Cerebellar cortex (tissue), 1 donor: Measurements from ENCODE around the gene PRR5L.

ENCODE experiments used
- DNase-seq: peaks from one replicate; pipeline ENCODE4 v3.0.0-alpha.2; 2015; ENCODE audit warnings: low spot score

PRR5L gene, protein sequence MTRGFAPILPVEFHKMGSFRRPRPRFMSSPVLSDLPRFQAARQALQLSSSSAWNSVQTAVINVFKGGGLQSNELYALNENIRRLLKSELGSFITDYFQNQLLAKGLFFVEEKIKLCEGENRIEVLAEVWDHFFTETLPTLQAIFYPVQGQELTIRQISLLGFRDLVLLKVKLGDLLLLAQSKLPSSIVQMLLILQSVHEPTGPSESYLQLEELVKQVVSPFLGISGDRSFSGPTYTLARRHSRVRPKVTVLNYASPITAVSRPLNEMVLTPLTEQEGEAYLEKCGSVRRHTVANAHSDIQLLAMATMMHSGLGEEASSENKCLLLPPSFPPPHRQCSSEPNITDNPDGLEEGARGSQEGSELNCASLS

DNA sequence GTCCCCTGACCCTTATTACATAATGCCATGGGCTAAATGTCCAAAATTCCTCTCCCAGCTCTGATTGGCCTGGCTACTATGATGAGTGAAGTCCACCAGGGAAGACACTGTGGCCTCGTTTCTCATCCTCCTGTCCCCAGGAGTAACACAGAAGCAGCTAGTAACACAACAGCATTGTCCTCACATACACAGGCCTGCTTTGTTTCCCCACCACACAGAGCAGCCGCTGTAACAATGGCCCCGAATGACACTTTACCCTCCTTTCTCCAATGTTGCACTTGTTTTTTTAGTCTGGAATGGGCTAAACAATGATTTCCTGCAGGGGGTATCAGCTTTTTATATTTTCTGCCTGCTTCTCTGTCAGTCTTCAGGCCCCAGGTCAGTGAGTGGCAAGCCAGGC, at the start of gene PRR5L:
TSS of gene PRR5L (plus strand) at position 363 of the 400 bp plus-strand sequence. CDS start 104,834 bp downstream, outside the sequence.
- DNase-seq = no peak

DNA sequence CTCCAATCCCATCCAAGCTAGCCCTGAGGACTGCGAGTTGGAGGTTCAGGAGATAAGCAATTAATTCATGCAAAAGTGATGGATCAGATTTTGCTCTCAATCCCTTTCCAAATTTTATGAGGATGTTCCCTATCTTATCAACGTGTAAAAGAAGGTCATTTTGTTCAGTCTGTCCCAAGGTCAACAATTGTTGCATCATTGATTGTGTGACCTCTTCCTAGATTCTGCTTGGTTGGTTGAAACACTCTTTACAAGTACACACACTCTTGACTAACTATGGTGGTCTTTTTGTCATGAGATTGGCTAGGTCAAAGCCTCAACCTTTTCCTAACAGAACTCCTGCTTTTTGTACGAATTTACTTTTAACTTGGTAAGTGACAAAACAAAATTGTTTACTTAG, 48.6 kb upstream of the PRR5L start:
- DNase-seq = no peak

DNA sequence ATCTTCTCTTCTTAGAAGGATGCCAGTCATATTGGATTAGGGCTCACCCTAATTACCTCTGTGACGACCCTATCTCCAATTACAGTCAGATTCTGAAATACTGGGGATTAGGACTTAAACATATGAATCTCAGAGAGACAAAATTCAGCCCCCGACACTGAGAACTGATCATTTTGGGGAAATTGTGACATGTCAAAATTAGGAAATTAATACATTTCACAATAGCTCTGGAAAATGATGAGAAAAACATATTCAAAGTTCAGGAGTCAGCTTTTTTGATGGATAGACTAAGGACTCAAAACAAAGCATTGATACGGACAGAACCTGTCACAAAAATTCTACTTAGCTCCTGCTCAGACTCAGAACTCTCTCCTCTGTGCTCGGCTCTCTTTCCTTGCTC, 47.7 kb upstream of the PRR5L start:
- DNase-seq = no peak

DNA sequence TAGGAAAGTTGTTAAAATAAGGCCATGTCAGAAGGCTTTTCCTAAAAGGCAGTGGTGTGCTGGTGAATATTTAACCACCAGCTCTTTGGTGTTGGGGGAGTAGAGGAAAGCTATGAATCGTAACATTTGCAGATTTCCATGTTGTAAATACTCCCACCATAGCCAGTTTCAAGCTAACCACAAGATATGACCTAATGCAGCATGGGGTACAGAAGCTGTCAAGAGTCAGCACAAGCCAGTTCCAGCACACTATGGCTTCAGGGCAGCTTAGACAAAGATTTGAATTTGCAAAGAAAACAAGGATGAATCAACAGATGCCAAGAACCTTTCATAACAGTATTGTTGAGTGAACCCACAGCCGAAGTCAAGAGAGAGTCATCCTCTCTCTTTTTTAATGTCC, 46.8 kb upstream of the PRR5L start:
- DNase-seq = no peak

DNA sequence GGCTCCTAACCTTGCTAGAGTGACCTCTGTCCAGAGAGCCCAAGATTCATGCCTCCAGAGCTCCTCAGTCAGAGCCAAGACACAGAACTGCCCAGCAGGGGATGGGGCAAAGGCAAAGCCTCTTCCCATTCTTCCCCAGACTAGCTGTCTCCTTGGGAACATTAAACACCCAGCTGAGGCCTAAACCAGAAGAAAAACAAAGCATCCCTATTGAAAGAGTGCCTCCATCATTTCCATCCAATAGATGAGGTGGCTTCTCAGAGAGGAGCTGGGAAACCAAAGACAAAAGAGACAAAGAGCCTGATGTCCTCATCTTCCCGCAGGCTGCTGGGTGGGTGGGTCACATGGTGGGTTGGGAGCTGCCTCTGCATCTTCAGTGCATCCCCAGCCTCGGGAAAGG, 44.3 kb upstream of the PRR5L start:
- DNase-seq = no peak

DNA sequence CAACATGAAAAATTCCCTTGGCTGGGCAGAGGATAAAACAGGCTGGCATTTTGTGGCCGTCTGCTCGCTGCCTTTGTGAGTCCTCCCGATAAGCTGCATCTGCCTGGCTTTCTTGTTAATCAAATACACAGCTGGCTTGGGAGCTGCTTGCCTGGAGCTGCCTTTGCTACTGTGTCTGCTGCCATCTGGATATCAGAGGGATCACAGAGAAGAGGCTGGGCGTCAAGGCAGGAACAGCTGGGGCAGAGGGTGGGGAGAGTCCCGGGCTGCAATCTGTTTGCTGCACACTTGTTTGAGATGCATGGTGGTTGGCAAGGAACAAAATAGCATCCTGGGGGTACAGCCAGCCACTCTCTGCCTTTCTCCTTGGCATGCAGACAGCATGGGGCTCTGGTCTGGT, 42.9 kb upstream of the PRR5L start:
- no peak for DNase-seq

DNA sequence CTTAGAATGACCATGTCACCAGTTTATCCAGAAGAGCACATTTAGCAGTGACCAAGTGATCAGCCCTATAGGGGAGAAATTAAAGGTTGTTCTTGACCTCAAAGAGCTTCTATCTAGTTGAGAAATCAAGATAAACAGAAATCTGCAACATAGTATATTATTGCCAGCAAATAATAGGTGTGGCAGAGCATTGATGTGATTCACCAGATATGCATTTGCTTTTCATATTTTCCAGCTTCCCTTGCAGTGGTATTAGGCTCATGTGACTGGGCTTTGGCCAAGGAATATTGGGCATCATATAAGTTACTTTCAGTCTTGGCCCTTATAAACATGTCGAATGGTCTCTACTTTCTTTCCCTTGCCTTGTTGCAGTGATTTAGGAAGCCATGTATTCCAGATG, 41.4 kb upstream of the PRR5L start:
- DNase-seq = no peak

DNA sequence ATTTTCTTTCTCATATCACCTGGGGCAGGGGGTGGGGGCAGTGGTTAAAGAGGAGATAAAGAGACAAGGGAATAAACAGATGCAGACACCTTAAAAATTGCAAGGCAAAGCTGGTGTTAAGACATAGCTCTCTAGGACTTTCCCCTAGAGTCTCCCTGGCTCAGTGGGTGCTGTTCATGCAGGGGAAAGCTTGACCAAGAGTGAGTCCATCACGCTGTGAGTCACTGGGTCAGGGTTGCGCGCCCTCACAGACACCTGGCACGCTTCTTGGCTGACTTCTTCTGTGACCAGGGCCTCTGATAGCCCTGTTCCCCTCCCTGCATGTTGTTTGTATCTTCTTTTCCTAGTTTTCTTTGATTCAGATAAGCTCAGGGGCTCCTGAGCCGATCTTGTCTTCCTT, 38.7 kb upstream of the PRR5L start:
- DNase-seq = no peak

DNA sequence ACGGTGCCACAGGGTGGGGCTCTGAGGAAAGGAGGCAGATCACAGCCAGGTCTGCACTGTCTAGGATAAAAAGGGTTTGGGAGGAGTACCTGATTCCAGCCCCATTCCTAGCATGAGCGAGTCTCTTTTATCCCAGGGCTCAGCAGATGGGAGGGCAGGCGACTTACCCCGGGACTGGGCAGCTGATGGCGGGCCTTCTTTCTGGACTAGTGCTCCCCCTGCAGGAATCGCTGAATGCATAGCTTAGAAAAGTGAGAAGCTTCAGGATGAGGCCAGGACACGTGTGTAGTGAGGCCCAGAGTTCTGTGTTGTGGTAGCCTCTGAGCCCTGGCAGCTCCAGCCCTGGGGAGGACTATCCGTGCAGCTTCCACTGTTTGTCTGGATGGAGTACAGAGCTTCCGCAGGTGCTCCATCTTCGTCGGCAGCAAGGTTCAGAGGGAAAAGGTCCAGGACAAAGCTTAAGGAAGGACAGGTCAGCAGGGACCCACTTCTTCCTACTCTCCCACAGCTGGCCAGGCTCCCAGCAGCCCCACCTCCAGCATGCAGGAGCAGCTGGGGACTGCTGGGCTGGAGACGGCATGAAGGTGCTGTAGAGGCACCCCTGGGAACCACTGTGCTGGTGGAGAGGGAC, 37.2 kb upstream of the PRR5L start:
- peak; percentile 75 for DNase-seq

DNA sequence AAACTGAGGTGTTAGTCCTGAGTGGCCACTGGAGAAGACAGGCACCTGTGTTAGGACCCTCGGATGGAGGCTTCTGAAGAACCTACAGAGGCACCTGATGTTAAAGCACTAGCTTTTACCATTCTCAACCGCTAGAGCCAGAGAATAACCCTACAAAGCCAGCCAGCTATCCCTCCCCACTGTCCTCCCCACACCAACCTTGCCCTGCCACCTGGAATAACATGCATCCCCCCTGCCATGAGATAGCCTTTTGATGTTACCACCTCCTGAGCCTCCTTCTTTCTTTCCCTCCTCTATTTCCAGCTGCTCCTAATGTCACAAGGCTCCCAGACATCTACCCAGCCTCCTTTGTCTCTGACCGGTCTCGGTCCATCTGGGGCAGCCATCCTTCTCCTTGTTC, 35.0 kb upstream of the PRR5L start:
- DNase-seq = no peak

DNA sequence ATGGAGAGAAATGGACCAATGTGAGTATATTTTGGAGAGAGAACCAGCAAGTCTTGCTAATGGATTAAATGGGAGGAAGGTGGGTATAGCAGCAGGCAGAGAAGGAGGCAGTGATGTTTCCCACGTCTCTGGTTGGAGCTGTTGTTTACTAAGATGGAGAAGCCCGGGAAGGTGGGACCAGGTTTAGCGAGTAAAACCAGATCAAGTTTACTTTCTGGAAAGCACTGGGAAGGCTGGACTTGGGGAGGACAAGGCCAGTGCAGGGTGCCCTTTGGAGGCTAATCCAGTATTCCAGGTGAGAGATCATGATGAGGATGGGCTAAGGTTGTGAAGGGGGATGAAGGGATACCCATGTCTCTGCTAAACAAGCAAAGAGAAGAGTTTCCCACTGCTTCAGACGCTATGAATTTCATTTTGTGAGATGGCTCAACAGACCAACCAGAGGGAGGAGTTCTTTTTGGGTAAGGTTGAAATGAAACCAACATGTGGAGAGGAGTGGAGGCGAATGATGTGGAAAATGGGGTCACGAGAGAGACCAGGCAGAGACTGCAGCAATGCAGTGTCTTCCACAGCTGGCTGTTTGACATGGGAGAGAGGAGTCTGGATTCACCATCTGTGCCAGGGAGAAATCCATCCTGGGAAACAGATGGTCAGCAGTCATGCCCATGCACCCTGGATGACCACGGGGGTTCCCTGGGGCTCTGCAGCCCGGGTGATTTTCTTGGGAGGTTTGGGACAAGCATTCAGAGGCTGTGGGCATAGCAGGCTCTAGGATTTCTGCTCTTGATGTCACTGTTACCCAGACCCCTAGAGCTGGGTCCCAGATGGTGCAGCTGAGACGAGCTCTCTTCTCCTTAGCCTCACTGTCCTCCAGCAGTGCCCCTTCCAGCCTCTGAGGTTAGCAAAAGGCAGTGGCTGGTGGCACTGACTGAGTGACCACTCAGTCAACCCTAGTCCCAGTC, 31.8 kb upstream of the PRR5L start:
- no peak for DNase-seq

DNA sequence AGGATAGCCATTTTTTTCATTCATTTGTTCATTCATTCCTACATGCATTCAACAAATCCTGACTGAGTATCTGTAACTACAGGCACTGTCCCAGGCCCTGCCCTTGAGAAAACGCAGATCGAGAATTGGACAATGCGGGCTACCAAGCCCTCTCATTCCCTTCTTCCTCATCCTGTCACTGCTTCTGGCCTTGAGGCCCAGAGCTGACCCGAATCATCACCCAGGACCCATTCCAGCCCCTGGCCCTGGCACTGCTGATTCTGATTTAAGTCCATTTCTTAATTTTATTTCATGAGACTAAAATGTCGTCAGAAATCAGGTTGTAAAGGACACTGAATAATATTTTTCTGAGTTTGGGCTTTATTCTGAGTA, 31.1 kb upstream of the PRR5L start:
- DNase-seq = no peak

DNA sequence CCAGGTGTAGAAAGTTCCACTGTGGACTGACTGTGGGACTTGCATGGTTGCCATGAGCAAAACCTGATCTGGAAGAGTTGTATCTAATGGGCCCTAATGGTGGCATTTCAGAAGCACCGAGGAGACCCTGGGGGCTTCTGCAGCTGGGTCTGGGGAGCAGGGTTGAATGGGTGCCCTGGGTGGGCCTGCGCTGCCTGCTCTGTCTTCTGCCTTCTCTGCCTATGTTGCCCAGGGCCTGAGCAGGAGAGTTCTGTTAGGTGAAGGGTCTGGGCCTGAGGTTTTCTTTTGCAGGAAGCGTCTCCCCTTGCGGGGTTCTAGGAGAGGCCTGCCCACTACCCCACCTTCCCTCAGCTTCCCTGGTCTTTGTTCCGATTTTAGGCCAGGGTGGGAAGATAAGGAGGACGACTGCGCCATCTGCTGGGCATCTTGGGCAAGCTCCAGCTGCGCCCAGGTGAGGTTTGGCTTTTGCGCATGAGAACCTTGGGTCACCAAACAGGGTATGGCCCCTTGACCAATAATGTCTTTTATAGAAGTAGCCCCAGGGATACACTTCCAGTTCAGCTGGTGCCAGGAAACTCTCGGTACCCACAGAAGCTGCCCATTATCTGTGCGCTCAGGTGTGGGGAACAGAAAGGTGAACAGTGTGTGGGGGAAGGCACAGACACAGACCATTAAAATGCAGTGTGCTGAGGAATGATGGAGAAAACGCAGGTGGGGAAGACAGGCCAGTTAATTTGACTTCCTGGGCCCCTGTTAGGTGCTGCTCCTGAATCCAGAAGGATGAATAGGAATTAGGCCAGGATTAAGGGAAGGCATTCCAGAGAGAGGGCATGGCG, 30.1 kb upstream of the PRR5L start:
- DNase-seq = peak; percentile 64

DNA sequence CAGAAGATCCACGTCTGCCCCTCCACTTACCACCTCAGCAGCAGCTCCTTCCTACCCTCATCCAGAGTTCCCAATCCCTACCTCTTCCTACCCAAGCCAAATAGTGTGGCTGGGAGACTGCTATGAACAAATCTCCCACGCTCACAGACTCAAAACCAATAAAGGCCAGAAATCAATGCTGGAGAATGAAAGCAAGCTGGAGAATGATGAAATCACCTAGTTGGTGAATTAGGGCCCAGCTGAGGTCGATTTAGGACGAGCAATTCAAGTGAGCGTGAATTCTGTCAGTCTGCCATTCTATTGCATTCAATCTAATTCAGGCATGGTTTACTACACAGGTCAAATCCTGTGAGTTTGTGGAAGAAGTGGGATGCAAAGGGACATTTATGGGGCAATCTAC, 29.3 kb upstream of the PRR5L start:
- no peak for DNase-seq

DNA sequence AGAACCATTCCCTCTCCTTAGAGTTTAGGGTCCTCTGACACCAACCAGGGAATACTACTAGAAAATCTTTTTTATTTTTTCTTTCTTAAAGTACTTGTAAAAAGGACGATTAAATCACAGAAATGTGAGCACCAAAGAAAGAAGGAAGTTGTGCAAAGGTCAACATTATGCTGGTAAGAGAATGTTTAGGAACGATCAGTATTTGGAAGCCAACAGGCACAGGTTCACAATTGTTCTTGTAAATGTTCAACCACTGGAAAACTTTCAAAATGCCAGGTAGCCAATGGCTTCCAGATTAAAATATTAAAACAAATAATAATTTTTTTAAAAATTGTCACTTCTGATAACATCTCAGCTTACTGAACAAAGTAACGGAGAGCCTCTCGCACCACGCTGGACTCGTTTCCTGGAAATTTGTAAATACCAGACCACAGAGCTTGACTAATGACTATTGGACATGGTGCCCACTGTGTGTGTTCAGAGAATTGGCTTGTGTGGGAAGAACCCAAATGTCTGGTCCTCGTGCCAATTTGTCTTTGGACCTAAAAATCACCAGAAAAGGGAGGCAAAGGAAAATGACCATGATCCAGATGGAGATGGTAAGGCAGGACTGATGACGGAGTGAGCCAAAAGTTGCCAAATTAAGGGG, 27.6 kb upstream of the PRR5L start:
- DNase-seq = no peak

DNA sequence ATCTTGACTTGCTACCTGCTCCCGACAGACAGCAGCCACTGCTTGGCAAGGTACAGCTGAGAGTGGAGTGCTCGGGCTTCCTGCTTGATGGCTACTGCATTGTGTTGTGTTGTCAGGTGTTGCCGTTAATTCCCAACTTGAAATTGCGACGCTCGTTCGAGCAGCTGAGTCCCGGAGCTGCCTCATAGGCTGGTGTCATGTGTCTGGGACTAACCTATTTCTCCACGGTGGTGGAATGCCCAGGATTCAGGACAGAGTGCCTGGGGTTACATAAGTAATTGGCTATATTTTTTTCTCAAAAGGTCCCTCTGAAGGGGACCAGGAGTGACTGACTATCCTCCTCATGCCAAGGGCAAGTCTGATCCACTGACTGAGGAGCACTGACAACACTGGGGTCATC, 25.4 kb upstream of the PRR5L start:
- DNase-seq = no peak

DNA sequence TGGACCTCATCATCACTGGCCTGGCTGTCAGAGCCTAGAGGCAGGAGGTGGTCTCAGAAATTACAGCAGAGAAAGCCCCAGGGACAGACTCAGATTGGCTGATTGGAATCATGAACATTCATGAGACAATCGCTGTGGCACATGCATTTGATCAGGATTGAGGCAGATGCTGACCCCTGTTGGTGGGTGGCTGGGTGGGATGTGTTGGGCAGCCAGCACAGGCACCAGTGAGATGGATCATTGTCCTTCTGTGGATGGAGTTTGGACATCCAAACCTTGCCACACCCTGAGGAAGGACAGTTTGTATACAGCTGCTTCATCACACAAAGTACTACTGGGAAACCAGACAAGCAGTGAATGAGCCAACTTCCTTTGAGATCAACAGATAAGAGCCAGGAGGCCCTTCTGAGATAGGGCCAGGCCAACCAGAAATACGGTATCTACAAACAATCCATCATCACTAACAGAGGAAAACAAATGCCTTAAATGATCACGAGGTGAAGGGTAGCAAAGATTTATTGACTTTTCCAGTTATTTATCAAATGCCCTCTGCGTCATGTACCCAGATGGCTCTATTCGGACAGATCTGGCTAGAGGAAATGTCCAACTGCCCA, 24.2 kb upstream of the PRR5L start:
- no peak for DNase-seq

DNA sequence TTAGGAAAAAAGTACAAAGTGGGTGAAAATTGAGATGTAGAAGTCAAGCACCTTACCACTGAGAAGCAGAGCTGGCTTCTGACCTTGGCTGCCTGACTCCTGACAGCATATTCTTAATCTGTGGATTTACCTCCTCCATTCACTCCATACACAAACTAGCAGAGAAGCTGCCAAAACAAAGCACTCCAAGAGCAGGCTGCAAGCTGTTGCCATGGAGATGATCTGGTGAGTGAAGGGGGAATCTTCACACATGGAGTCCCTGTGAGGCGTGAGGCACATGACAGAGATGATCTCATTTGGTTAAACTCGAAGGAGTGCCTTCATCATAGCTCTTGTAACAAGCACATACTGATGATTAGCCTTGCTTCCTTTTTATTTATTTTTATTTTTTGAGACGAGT, 23.0 kb upstream of the PRR5L start:
- DNase-seq = no peak

DNA sequence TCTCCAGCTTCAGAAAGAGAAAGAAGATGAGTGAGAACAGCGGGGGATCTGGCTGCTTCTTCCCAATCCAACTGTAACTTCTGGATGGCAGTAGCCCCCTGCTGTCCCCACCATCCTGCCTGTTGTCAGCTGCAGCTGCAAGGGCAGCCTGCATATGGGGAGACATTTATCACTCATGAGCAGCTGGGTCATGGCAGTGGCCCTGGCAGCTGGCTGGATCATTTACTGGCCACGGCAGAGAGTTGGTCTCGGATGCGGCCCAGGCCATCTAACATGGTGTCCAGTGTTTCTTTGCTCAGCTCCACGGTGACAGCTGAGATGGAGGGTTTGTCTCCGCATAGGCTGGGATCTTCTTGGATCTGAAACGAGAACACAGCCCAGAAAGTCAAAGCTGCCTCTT, 21.7 kb upstream of the PRR5L start:
- DNase-seq = no peak

DNA sequence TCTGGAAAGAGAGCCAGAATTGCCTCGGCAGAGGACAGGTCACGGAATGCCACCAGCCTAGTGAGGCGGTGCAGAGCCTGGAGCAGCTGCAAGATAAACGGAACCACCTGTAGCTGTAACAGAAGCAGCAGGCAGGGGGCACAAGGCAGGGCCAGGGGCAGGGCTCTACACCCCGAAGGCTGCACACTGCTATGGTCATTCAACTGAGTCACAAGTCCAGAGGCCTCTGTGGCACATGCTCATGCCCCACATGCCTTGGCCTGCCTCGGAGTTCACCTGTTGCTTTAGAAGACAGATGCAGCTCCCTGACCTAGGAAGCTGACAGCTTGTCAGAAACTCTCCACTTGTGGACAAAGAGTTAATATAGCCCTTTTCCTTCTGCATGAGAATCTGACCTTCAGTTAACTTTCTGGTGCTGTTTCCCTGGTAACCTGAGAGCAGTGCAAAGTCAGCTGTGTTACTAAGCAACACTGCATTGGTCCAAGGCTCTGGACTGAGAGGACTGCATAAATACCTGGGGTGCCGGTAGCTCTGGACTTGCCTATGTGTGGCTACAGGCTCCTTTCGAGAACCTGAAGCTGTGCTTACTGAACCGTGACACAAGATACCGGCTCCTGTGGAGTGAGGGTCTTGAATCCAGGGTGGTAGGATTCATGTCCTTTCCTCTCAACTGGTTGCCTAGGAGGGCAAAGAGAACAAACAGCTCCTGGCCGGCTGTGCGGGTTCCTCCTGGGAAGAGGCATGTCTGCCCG, 17.4 kb upstream of the PRR5L start:
- no peak for DNase-seq
